GM18868 (cell line): Measurements from ENCODE around the gene TSSC4.

ENCODE experiments used
- ATAC-seq: cut with Tn5 transposase; IDR thresholded peaks from one replicate; pipeline ENCODE4 v1.9.1; 2021; ENCODE audit warnings: mild to moderate bottlenecking, moderate library complexity; ENCODE audit not compliant: unreplicated experiment

The TSSC4 gene

DNA sequence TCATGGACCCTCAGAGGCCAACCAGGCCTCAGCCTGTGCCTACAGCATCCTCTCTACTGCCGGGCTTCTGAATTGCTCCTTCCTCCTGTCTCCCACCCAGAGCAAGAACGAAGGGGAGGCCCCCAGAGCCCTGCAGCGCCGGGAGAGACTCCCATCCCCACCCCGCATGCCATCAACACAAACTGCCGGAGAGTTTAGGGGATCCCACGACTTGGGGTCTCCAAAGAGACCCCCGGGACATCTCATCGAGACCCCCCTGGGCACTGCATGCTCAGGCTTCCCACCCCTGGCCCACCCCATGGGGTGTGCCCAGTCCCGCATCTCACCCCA lies 31.7 kb upstream of the TSSC4 start:
- ATAC-seq = no peak

- no peak for ATAC-seq
Observed at GRCh38 chr11:2369320-2369719, 31.2 kb upstream of the TSSC4 start.

DNA sequence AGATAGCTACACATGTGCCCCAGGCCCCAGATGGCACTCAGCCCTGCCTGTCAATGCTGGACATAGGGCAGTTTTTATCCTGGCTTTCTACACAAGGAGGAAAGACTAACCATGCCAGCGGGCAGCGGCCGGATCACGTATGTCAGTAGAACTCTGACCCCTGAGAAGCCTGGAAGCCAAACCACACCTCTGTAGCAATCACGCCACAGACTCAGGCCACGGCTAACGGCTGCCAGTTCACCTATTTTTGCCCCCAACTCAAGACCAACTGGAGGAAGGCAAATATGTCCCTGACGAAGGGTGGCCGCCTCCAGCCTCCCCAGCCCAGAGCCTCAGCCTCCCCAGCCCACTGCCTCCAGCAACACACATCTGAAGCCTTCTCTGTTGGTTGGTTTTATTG lies 30.7 kb upstream of the TSSC4 start:
- no peak for ATAC-seq

DNA sequence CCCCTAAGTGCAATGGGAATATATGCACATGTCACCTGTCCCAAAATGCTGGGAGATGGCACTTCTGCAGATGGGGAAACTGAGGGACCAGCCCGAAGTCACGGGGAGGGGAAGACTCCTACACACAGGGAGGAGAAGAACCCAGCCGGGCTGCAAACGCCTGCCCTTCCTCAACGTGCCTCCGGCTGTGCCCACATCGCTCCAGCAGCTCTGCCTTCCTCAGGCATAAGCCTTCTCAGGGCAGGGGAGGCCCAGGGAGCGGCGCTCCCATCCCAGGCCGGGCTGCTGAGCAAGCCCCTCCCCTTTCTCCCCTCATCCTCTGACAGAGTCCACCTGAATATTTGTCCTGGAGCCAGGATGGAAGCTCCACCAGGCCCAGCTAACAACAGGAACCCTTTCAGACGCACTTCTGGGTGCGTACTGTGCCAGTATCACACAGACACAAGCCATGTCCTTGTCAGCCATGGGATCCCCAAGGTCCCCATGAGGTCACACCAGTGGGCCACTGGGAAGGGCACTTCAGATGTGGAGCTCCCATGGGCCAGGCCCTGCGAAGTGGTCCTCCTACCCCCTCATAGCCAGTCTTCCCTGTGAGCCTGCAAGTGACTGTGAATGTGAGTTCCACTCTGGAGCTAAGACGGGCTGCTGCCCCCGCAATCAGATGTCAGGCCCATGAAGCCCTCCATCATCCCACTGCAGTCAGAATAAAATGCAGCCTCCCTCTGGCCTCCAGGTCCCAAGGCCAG lies 25.9 kb upstream of the TSSC4 start:
- no peak for ATAC-seq

DNA sequence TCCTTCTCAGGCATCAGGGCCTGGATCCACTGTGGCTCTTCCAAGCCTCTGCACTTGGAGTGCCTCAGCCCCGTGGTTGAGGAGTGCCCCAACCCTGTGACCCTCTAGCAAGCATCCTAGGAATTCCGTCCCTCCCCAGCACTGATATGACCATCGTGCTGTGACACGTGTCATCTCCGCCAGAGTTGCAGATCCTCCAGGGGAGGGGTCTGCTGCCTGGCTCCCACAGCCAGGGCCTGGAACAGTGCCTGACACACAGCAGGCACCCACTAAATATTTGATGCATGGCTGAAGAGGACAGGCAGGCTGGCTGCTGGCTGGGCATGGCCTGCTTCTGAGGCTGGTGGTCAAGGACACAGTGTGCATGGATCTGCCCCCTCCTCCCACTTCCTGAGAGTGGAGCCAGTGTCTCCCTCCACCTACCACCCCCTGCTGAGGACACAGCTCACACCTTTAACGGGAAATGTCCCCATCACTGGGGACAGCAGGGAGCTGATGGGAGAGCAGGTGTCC lies 25.2 kb upstream of the TSSC4 start:
- ATAC-seq = no peak

GRCh38 chr11:2375964-2376551 lies 24.5 kb upstream of the TSSC4 start:
- no peak for ATAC-seq

DNA sequence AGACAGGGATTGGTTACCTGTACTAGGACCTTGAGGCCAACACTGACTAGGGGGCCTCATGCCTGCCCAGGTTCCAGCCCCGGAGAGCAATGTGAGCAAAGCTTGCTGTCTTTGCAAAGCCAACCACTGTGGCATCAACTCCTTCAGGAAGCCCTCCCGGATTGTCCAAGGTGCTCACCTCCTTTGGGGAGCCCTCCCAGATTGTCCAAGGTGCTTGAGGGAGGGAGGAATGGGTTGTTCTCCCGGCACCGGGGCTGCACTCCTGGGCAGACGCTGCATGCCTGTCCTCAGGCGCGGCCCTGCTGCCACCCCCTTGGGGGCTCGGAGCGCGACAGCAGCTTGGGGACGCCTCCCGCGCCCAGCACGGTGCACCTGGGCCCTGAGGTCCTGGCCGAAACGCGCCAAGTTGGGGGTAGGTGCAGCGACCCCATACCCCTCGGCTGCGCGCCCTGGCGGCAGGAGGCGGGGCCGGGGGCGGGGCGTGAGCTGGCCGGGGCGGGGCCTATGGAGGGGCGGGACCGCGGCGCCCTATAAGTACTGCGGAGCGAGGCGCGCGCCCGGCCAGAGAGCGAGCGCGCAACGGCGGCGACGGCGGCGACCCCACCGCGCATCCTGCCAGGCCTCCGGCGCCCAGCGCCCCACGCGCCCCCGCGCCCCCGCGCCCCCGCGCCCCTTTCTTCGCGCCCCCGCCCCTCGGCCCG lies 23.6 kb upstream of the TSSC4 start, which contains the start of gene CD81:
Gene CD81 (plus strand): TSS at position 560 of the 701 bp plus-strand sequence. CDS start 240 bp downstream, outside the sequence.
- ATAC-seq = peak; percentile 46

DNA sequence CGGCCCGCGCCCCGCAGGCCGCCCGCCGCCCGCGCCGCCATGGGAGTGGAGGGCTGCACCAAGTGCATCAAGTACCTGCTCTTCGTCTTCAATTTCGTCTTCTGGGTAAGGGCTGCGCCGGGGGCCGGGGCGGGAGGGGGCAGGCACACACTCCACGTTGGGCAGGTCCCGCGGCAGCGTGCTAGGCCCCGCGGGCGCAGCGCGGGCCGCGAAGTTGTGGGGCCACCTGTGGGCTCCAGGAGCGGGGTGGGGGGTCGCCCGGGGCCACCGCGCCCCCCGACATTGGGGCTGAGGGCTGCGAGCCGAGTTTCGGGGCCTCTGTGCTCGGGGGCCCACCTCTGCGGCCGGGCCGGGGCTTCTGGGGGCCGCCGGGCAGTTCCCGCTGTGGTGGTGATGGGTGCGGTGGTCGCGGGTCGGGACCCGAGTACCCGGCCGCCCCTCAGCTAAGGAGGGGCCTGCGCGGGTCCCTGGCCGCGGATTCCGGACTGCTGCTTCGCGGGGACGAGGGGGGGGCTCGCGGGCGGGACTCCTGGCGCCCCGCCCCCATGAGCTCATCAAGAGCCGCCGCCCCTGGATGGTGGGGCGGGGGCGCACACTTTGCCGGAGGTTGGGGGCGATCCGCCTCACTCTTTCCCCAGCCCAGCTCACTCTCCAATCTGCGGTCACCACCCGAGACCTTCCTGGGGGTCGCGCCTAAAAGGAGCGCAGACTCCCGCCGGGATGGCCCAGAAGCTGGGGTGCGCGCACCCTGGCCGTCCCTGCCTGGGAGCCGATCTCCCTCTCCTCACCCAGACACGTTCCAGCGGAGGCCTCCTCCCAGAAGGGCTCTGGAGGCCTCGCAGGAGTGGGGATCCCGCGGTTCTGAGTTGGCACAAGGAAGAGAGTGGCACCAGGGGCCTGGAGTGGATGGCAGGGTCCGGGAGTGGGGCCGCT lies 22.8 kb upstream of the TSSC4 start:
- no peak for ATAC-seq

DNA sequence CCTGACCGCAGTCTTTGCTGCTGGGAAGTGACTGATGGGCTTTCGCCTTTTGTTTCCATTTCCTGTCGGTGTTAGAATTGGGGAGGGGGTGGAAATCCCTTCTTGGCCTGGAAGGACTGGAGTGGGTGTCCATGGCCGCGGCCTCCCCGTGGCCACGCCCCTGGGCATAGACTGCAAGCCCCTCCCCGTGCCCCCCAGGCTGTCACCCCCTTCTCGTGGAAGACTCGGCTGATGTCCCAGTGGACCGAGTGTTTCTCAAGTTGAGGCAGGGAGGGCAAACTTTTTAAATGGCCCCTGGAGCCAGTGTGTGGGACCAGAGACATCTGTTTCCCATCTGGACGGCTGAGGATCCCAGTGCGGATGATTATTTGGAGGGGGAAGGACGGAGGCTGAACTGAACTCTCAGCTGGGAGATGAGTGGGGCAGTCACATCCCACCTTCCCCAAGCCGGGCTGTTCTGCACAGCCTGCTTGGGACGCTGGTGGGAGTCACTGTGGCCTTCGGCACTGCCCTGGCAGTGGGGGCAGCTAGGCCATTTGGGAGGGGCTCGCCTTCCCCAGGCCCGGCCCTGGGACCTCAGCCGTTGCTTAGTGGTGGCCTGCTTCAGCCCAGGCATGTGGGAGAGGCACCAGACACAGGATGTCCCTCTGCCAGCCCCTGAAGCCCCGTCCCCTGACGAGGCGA lies 21.9 kb upstream of the TSSC4 start:
- ATAC-seq = no peak

DNA sequence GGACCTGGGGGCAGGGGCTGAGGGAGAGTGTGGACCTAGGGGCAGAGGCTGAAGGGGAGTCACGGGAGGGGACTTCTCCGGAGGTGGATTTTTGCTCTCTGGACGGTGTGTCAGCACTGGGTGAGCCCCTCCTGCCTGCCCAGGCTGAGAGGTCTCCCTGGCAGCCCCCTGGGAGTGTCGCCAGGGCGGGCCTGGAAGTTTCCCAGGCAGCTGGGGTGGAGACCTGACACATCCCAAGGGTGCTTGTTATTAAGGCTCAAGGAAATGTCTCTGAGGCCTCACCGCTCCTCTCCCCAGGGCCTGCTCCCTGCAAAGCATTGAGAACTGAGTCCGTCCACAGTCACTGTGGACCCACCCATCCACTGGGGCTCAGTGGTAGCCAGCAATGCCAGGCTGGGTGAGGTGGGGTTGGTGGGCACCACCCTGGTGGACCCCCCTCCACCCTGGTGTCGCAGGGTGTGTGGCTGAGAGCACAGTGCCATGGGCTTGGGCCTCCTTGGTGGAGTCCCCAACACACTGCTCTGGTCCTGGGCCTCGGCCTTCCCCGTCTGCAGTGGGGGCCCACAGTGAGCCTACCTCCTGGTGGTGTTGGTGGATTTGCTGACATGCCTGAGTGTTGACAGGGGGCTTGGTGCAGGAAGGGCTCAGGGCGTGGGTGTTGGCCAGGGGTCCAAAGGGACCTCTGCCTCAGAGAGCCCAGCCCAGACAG lies 20.9 kb upstream of the TSSC4 start:
- ATAC-seq = no peak

GRCh38 chr11:2380396-2380795 lies 20.2 kb upstream of the TSSC4 start:
- ATAC-seq = no peak

GRCh38 chr11:2380807-2381350 lies 19.7 kb upstream of the TSSC4 start:
- ATAC-seq = no peak

GRCh38 chr11:2381494-2382128 lies 18.9 kb upstream of the TSSC4 start:
- ATAC-seq = no peak

GRCh38 chr11:2382129-2382517 lies 18.4 kb upstream of the TSSC4 start:
- ATAC-seq = no peak

DNA sequence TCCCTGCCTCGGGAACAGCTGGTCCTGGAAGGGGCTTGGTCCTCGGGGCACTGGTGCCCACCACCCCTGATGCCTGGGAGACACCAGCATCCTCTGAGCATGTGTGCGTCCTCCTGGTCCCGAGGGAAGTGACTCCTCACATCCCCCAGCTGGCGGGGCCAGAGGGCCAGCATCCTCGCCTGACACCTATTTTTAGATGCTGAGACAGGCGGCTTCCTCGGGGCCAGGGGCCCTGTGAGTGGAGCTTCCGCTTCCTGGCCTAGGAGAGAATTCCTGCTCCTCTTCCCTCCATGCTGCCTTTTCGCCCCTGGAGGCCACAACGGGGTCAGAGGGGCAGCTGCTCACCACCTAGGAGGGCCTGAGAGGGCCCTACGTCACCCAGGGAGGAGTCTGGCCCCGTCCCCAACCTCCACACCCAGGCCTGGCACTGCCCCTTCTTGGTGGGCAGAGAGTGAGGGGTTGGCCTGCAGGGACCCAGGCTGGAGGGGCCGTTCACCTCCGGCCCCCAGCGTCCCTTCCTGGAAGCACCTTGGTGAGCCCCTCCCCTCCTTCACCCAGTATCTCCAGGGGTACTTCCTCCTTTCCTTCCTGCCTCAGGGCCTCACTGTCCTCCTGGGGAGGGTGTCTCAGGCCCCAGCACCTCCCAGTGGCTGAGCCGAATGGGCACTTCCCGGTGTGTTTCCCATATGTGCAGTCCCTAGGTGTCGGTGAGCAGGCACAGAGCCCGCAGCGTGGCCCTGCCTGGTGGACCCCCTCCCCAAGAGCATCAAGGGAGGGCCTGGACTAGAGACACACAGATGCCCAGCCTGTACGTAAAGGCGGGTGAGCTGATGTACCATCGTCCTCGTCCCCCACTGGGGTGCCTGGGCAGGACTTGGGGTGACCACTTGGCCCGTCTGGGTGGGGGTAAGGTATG lies 17.4 kb upstream of the TSSC4 start:
- no peak for ATAC-seq

- ATAC-seq = no peak
Observed at GRCh38 chr11:2383852-2384804, 16.4 kb upstream of the TSSC4 start.
